Measurements from ENCODE around the gene TFPI2. TPM values are rescaled to one million over a fixed set of nuclear protein-coding genes. Genes with fewer than 3 reads are reported as not detected.
A peak's percentile ranks its signal among the peaks of the same experiment; 100 is the strongest.

TFPI2 gene
- total and polyA plus RNA-seq, 7 donors = 0.55 to 5.0 (median 2.5) TPM

DNA sequence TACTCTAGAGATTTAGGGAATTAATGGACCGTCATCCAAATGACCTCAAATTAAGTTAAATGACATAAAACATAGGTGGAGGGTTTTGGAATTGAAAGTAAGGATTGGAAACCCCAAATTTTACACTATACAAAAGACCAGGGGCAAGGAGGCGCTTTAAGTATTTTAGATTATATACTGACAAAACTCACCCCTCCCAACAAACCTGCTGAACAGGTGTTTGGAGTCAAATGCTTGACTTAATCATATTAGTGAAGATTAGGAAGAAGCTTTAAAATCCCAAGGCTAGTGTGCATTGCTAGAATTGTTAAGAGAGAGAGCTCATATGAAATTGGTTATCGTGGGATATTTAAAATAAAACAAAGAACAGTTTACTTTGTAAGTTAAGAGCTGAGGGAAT, 15.7 kb upstream of the TFPI2 start, which contains the start of gene GNGT1:
Gene GNGT1 (plus strand): TSS at position 301 of the 400 bp plus-strand sequence. CDS start 180 bp downstream, outside the sequence.
- DNase-seq = no peak
- Histone ChIP-seq H3K27me3 (no peaks in the 10 kb centered on the region), H3K36me3 (no peaks in the 10 kb centered on the region), H3K4me3 (no peak within 1 kb of the TSS), H3K4me1 (peaks cover 0 to 16% (median 12%) of the 10 kb centered on the region in 4 donors), H3K27ac (no peak within 1 kb of the TSS), H3K9me3 (no peaks in the 10 kb centered on the region)
- intact Hi-C loops (cut with DNase I) = no loop called here
- 83 to 89% methylated on average over 3 of the region's 3 CpGs for WGBS, 2 donors
- TF ChIP-seq POLR2A (IDR thresholded peaks at IDR 0.05) (no peak), POLR2AphosphoS5 (IDR thresholded peaks at IDR 0.05) (no peak), EP300 (IDR thresholded peaks at IDR 0.05) (no peak)
- TF ChIP-seq, protein P1, sequence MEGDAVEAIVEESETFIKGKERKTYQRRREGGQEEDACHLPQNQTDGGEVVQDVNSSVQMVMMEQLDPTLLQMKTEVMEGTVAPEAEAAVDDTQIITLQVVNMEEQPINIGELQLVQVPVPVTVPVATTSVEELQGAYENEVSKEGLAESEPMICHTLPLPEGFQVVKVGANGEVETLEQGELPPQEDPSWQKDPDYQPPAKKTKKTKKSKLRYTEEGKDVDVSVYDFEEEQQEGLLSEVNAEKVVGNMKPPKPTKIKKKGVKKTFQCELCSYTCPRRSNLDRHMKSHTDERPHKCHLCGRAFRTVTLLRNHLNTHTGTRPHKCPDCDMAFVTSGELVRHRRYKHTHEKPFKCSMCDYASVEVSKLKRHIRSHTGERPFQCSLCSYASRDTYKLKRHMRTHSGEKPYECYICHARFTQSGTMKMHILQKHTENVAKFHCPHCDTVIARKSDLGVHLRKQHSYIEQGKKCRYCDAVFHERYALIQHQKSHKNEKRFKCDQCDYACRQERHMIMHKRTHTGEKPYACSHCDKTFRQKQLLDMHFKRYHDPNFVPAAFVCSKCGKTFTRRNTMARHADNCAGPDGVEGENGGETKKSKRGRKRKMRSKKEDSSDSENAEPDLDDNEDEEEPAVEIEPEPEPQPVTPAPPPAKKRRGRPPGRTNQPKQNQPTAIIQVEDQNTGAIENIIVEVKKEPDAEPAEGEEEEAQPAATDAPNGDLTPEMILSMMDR (IDR thresholded peaks at IDR 0.05) = no peak

DNA sequence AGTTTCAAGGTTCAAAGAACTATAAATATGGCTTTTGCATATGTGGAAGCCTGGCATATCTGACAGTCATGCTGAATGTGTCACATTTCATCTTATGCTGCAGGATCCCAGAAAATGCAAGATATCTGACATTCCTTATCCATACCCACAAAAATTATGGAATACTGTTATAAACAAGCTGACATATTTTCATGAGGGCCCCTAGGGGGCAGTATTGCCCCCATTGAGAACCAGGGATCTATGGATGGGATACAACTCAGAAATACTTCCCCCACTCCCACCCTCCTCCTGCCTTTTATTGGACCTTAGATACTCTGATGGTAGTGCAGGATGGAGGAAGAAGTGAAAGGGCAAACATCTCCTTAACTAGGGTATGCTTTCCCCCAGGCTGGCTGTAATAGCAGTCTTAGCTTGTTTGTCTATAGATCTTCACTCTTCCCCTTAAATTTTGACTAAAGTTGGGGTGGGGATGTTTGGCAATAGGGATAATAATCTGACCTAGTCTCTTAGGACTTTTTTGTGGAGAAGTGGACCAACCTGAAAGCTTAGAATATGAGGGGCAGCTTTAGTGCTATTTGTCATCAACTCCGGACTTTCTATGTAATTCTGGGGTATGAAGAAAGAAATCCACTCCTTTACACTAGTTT, 12.3 kb upstream of the TFPI2 start:
- TF ChIP-seq POLR2AphosphoS5 (IDR thresholded peaks at IDR 0.05) = no peak
- TF ChIP-seq, protein P1 (IDR thresholded peaks at IDR 0.05) = peak; percentile 24 to 83 (median 52)
- 91 to 98% methylated on average over 1 of the region's 1 CpG for WGBS, 2 donors
- Histone ChIP-seq H3K27me3 (no peaks in the 10 kb centered on the region), H3K36me3 (no peaks in the 10 kb centered on the region), H3K4me1 (peaks cover 0 to 5% (median 0%) of the 10 kb centered on the region in 4 donors), H3K4me3 (no peak overlapping the region), H3K27ac (no peak overlapping the region), H3K9me3 (no peaks in the 10 kb centered on the region)
- DNase-seq = no peak
- intact Hi-C loops (cut with DNase I) = loop anchor here (2.0 kb wide), 1 partner anchor 186 kb away; no protein-coding TSS in a partner anchor

DNA sequence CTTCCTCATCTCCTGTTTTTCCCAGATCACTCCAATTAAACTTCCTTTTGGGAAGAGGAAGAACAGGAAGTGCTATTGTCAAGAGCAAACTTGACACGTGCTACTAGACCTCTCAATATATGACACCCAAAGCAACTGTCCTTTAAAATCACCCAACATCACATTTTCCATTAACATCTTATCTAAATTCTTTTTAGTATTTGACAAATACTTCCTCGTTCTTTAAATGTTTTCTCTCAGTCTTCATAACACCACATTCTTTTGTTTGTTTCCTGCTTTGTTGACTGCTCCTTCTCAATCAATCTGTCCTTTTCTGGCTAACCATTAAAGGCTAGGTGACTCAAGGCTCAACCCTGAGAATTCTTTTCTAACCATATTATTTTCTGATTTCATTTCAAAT, 7.1 kb upstream of the TFPI2 start:
- WGBS, 2 donors = 59 to 70% methylated on average over 2 of the region's 2 CpGs

GRCh38 chr7:93895859-93896600, 5.5 kb upstream of the TFPI2 start:
- no peaks in the 10 kb centered on the region for H3K9me3 ChIP-seq
- H3K27ac ChIP-seq = no peak overlapping the region
- H3K4me3 ChIP-seq = no peak overlapping the region
- TF ChIP-seq, protein P1 (IDR thresholded peaks at IDR 0.05) = no peak
- TF ChIP-seq POLR2AphosphoS5 (IDR thresholded peaks at IDR 0.05) = no peak
- no peak for TF ChIP-seq EP300 (IDR thresholded peaks at IDR 0.05)
- TF ChIP-seq POLR2A (IDR thresholded peaks at IDR 0.05) = no peak
- H3K4me1 ChIP-seq = peaks cover 0 to 7% (median under 1%) of the 10 kb centered on the region in 4 donors
- no peaks in the 10 kb centered on the region for H3K36me3 ChIP-seq
- DNase-seq = no peak
- 69 to 71% methylated on average over 4 of the region's 4 CpGs for WGBS, 2 donors
- intact Hi-C loops (cut with DNase I) = no loop called here
- H3K27me3 ChIP-seq = peaks cover 0 to 4% (median 0%) of the 10 kb centered on the region in 3 donors

More for the DNA sequence above, 7.1 kb upstream of the TFPI2 start:
- no peaks in the 10 kb centered on the region for H3K27me3 ChIP-seq
- H3K36me3 ChIP-seq = no peaks in the 10 kb centered on the region
- H3K27ac ChIP-seq = no peak overlapping the region
- intact Hi-C loops (cut with DNase I) = no loop called here
- no peak for DNase-seq
- TF ChIP-seq POLR2A (IDR thresholded peaks at IDR 0.05) (no peak), POLR2AphosphoS5 (IDR thresholded peaks at IDR 0.05) (no peak), EP300 (IDR thresholded peaks at IDR 0.05) (no peak)
- TF ChIP-seq, protein P1 (IDR thresholded peaks at IDR 0.05) = no peak
- H3K4me3 ChIP-seq = no peak overlapping the region
- H3K4me1 ChIP-seq = peaks cover 0 to 7% (median 0%) of the 10 kb centered on the region in 4 donors
- H3K9me3 ChIP-seq = no peaks in the 10 kb centered on the region

Measured in sigmoid colon (tissue), 7 donors.